Activated CD4-positive, alpha-beta T cell treated with anti-CD3 and anti-CD28 coated beads, Interleukin-2, amount 10 ng/mL, durations not matched to agents 24 days and 14 days (primary cell): ENCODE measurements around the gene LRRC1. TPM values are rescaled to one million over a fixed set of nuclear protein-coding genes. Genes with fewer than 3 reads are reported as not detected.

Source experiments
- DNase-seq: peaks from one replicate; pipeline ENCODE4 v3.0.0; 2022
- H3K27ac Mint-ChIP-seq: one replicate; pipeline ENCODE4 v1.8.0; 2022; ENCODE audit warnings: mild to moderate bottlenecking, mixed read lengths
- H3K27me3 Mint-ChIP-seq: one replicate; pipeline ENCODE4 v1.8.0; 2022; ENCODE audit warnings: mixed read lengths
- H3K36me3 Mint-ChIP-seq: one replicate; pipeline ENCODE4 v1.8.0; 2022; ENCODE audit warnings: low read depth, mild to moderate bottlenecking, mixed read lengths
- H3K4me1 Mint-ChIP-seq: one replicate; pipeline ENCODE4 v1.8.0; 2021; ENCODE audit warnings: mixed read lengths
- H3K4me3 Mint-ChIP-seq: one replicate; pipeline ENCODE4 v1.8.0; 2022; ENCODE audit warnings: mild to moderate bottlenecking, moderate library complexity, mixed read lengths
- H3K9me3 Mint-ChIP-seq: one replicate; pipeline ENCODE4 v1.8.0; 2021; ENCODE audit warnings: mixed read lengths
- intact Hi-C: fragments of 100-400 bp; cut with micrococcal nuclease; formaldehyde crosslinking; loops from one replicate; pipeline ENCODE4 v1.15.1; 2023
- total RNA-seq: library from RNA; stranded (reverse); gene quantifications from 2 replicates; pipeline ENCODE4 v1.2.3, GENCODE V29; 2022

The LRRC1 gene
- total RNA-seq, 1 donor from 2014 or later, result 2.7 TPM

- Mint-ChIP-seq H3K4me3 (no peak overlapping the region), H3K36me3 (no peaks in the 10 kb centered on the region), H3K27ac (no peak overlapping the region), H3K27me3 (no peaks in the 10 kb centered on the region), H3K4me1 (no peaks in the 10 kb centered on the region), H3K9me3 (no peaks in the 10 kb centered on the region)
- no peak for DNase-seq
- intact Hi-C loops, result no loop called here
Measured at GRCh38 chr6:53910834-53911233, 116.0 kb downstream of the LRRC1 start.

GRCh38 chr6:53912661-53913060 lies 117.9 kb downstream of the LRRC1 start:
- no peaks in the 10 kb centered on the region for H3K36me3 Mint-ChIP-seq
- H3K4me1 Mint-ChIP-seq, result no peaks in the 10 kb centered on the region
- no peak overlapping the region for H3K4me3 Mint-ChIP-seq
- no peaks in the 10 kb centered on the region for H3K9me3 Mint-ChIP-seq
- intact Hi-C loops, result no loop called here
- no peak for DNase-seq
- no peaks in the 10 kb centered on the region for H3K27me3 Mint-ChIP-seq
- H3K27ac Mint-ChIP-seq, result no peak overlapping the region

- DNase-seq, result no peak
- H3K36me3 Mint-ChIP-seq, result no peaks in the 10 kb centered on the region
- intact Hi-C loops, result no loop called here
- H3K27me3 Mint-ChIP-seq, result no peaks in the 10 kb centered on the region
- no peaks in the 10 kb centered on the region for H3K4me1 Mint-ChIP-seq
- H3K27ac Mint-ChIP-seq, result no peak overlapping the region
- no peaks in the 10 kb centered on the region for H3K9me3 Mint-ChIP-seq
- no peak overlapping the region for H3K4me3 Mint-ChIP-seq
Measured at GRCh38 chr6:53913286-53913685, 118.5 kb downstream of the LRRC1 start.

GRCh38 chr6:53915026-53915691 lies 120.4 kb downstream of the LRRC1 start:
- Mint-ChIP-seq H3K27me3 (no peaks in the 10 kb centered on the region), H3K4me1 (no peaks in the 10 kb centered on the region), H3K27ac (no peak overlapping the region), H3K4me3 (no peak overlapping the region), H3K9me3 (no peaks in the 10 kb centered on the region), H3K36me3 (no peaks in the 10 kb centered on the region)
- DNase-seq, result no peak
- intact Hi-C loops, result no loop called here

GRCh38 chr6:53916804-53917463 lies 122.1 kb downstream of the LRRC1 start:
- no peaks in the 10 kb centered on the region for H3K4me1 Mint-ChIP-seq
- no peak overlapping the region for H3K27ac Mint-ChIP-seq
- no peak overlapping the region for H3K4me3 Mint-ChIP-seq
- H3K27me3 Mint-ChIP-seq, result no peaks in the 10 kb centered on the region
- H3K9me3 Mint-ChIP-seq, result no peaks in the 10 kb centered on the region
- no peaks in the 10 kb centered on the region for H3K36me3 Mint-ChIP-seq
- DNase-seq, result no peak
- intact Hi-C loops, result no loop called here

- no peak for DNase-seq
- H3K4me3 Mint-ChIP-seq, result no peak overlapping the region
- H3K4me1 Mint-ChIP-seq, result no peaks in the 10 kb centered on the region
- intact Hi-C loops, result no loop called here
- no peak overlapping the region for H3K27ac Mint-ChIP-seq
- H3K27me3 Mint-ChIP-seq, result no peaks in the 10 kb centered on the region
- no peaks in the 10 kb centered on the region for H3K9me3 Mint-ChIP-seq
- no peaks in the 10 kb centered on the region for H3K36me3 Mint-ChIP-seq
Measured at GRCh38 chr6:53917464-53917842, 122.6 kb downstream of the LRRC1 start.

GRCh38 chr6:53918854-53919510 lies 124.2 kb downstream of the LRRC1 start:
- no peak overlapping the region for H3K27ac Mint-ChIP-seq
- no peak overlapping the region for H3K4me3 Mint-ChIP-seq

GRCh38 chr6:53919881-53920360 lies 125.1 kb downstream of the LRRC1 start:
- Mint-ChIP-seq H3K36me3 (no peaks in the 10 kb centered on the region), H3K4me3 (no peak overlapping the region), H3K27ac (no peak overlapping the region), H3K4me1 (no peaks in the 10 kb centered on the region), H3K9me3 (no peaks in the 10 kb centered on the region), H3K27me3 (no peaks in the 10 kb centered on the region)
- intact Hi-C loops, result no loop called here
- no peak for DNase-seq

More at GRCh38 chr6:53918854-53919510, 124.2 kb downstream of the LRRC1 start:
- no peak for DNase-seq
- H3K9me3 Mint-ChIP-seq, result no peaks in the 10 kb centered on the region
- intact Hi-C loops, result no loop called here
- no peaks in the 10 kb centered on the region for H3K36me3 Mint-ChIP-seq
- H3K27me3 Mint-ChIP-seq, result no peaks in the 10 kb centered on the region
- H3K4me1 Mint-ChIP-seq, result no peaks in the 10 kb centered on the region

- no peaks in the 10 kb centered on the region for H3K4me1 Mint-ChIP-seq
- H3K4me3 Mint-ChIP-seq, result no peak overlapping the region
- no peaks in the 10 kb centered on the region for H3K9me3 Mint-ChIP-seq
- no peaks in the 10 kb centered on the region for H3K27me3 Mint-ChIP-seq
- H3K27ac Mint-ChIP-seq, result no peak overlapping the region
- no peaks in the 10 kb centered on the region for H3K36me3 Mint-ChIP-seq
- intact Hi-C loops, result no loop called here
- DNase-seq, result no peak
Measured at GRCh38 chr6:53920881-53921280, 126.1 kb downstream of the LRRC1 start.

GRCh38 chr6:53921639-53922038 lies 126.8 kb downstream of the LRRC1 start:
- no peaks in the 10 kb centered on the region for H3K4me1 Mint-ChIP-seq
- H3K27ac Mint-ChIP-seq, result no peak overlapping the region
- no peak overlapping the region for H3K4me3 Mint-ChIP-seq
- intact Hi-C loops, result no loop called here
- H3K27me3 Mint-ChIP-seq, result no peaks in the 10 kb centered on the region
- no peak for DNase-seq
- no peaks in the 10 kb centered on the region for H3K9me3 Mint-ChIP-seq
- no peaks in the 10 kb centered on the region for H3K36me3 Mint-ChIP-seq

- H3K27ac Mint-ChIP-seq, result no peak overlapping the region
- no peaks in the 10 kb centered on the region for H3K36me3 Mint-ChIP-seq
- no peaks in the 10 kb centered on the region for H3K27me3 Mint-ChIP-seq
- H3K9me3 Mint-ChIP-seq, result no peaks in the 10 kb centered on the region
- intact Hi-C loops, result no loop called here
- DNase-seq, result no peak
- no peak overlapping the region for H3K4me3 Mint-ChIP-seq
- no peaks in the 10 kb centered on the region for H3K4me1 Mint-ChIP-seq
Measured at GRCh38 chr6:53922539-53922981, 127.8 kb downstream of the LRRC1 start.

- H3K27ac Mint-ChIP-seq, result no peak overlapping the region
- H3K9me3 Mint-ChIP-seq, result no peaks in the 10 kb centered on the region
- intact Hi-C loops, result no loop called here
Measured at GRCh38 chr6:53924277-53924676, 129.5 kb downstream of the LRRC1 start.

GRCh38 chr6:53924821-53925422 lies 130.1 kb downstream of the LRRC1 start:
- no peak for DNase-seq
- Mint-ChIP-seq H3K27ac (no peak overlapping the region), H3K36me3 (no peaks in the 10 kb centered on the region), H3K4me3 (no peak overlapping the region), H3K27me3 (no peaks in the 10 kb centered on the region), H3K9me3 (no peaks in the 10 kb centered on the region), H3K4me1 (no peaks in the 10 kb centered on the region)
- intact Hi-C loops, result no loop called here

More at GRCh38 chr6:53924277-53924676, 129.5 kb downstream of the LRRC1 start:
- H3K4me3 Mint-ChIP-seq, result no peak overlapping the region
- no peaks in the 10 kb centered on the region for H3K36me3 Mint-ChIP-seq
- no peaks in the 10 kb centered on the region for H3K4me1 Mint-ChIP-seq
- H3K27me3 Mint-ChIP-seq, result no peaks in the 10 kb centered on the region
- DNase-seq, result no peak

- Mint-ChIP-seq H3K4me1 (no peaks in the 10 kb centered on the region), H3K27me3 (no peaks in the 10 kb centered on the region), H3K9me3 (no peaks in the 10 kb centered on the region), H3K4me3 (no peak overlapping the region), H3K27ac (no peak overlapping the region), H3K36me3 (no peaks in the 10 kb centered on the region)
- no peak for DNase-seq
- intact Hi-C loops, result no loop called here
Measured at GRCh38 chr6:53925891-53926290, 131.1 kb downstream of the LRRC1 start.
